ENCODE measurements around the gene STPG4. TPM values are rescaled to one million over a fixed set of nuclear protein-coding genes. Genes with fewer than 3 reads are reported as not detected.

The STPG4 gene
- total RNA-seq, 2 experiments from 2014 or later: not detected

DNA sequence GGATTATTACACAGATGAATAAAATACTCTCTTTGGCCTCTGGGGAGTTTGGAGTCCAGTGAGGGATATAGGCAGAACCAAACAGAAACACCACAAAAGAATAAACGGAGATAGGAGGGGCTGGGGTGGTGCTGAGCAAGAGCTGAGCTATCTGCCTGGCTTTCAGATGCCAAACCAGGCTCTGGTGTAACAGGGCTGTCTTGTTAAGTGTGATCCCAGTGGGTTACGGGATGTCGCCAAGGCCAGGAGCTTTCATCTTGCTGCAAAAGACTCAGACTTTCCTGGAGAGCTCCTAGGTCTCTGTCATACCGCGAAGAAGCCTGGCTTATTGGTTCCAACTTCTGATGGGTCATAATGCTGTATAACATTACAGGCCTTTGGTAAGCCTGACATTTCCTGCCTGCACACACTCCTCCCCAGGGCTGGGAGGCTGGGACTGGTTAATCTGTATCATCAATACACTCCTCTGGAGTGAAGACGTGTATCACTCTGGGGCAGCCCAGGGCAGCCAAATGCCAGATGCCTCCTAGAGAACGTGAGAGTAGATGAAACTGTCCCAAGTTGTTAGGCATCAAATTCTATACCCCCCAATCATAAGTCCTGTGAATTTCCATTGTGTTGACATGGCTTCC is 60.5 kb downstream of the STPG4 start:
- POLR2A ChIA-PET: no interaction called here
- H3K4me1 Mint-ChIP-seq (ENCODE audit: low read depth): no peaks in the 10 kb centered on the region
- no peak for DNase-seq
- peaks cover 1% of the 10 kb centered on the region for H3K27me3 Mint-ChIP-seq
- no peaks in the 10 kb centered on the region for H3K9me3 Mint-ChIP-seq
- intact Hi-C loops (cut with micrococcal nuclease): no loop called here
- no peak overlapping the region for H3K27ac Mint-ChIP-seq
- CTCF ChIA-PET: no interaction called here
- H3K4me3 Mint-ChIP-seq: no peak overlapping the region
- H3K36me3 Mint-ChIP-seq: no peaks in the 10 kb centered on the region

DNA sequence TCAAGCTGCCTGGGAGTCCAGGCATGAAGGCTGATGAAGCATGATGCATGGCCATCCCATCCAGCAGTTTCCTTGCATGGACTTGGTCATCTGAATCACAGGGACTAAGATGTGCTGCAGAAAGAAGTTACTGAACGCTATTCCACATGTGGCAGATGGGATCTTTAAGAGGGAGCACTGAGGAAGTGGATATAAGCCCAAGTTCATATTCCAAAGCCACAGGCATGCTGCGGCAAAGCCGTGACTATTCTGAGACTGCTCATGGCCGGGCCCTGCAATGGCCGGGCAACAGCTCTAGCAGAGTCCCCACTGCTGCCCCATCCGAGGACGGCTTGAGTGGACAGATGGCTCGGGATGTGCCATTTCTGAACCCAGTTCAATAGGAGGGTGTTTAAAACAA is 61.5 kb downstream of the STPG4 start:
- intact Hi-C loops (cut with micrococcal nuclease): no loop called here
- no peak overlapping the region for H3K27ac Mint-ChIP-seq
- DNase-seq: no peak
- CTCF ChIA-PET: no interaction called here
- POLR2A ChIA-PET: no interaction called here
- no peaks in the 10 kb centered on the region for H3K9me3 Mint-ChIP-seq
- peaks cover 1% of the 10 kb centered on the region for H3K27me3 Mint-ChIP-seq
- no peaks in the 10 kb centered on the region for H3K4me1 Mint-ChIP-seq (ENCODE audit: low read depth)
- no peaks in the 10 kb centered on the region for H3K36me3 Mint-ChIP-seq
- H3K4me3 Mint-ChIP-seq: no peak overlapping the region

DNA sequence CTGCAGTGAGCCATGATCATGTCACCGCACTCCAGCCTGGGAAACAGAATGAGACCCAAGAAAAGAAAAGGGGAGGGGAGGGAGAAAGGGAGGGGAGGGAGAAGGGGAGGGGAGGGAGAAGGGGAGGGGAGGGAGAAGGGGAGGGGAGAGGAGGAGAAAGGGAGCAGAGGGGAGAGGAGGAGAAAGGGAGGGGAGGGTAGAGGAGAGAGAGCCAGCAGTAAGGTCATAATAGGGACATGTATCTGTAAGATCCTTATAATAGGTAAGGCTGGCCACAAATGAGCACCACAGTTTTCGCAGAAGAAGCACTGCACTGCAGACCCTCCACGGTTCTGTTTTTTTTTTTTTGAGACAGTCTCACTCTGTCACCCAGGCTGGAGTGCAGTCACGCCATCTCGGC is 62.6 kb downstream of the STPG4 start:
- Mint-ChIP-seq H3K9me3 (no peaks in the 10 kb centered on the region), H3K36me3 (no peaks in the 10 kb centered on the region), H3K27me3 (peaks cover 1% of the 10 kb centered on the region), H3K27ac (no peak overlapping the region), H3K4me1 (ENCODE audit: low read depth) (no peaks in the 10 kb centered on the region), H3K4me3 (no peak overlapping the region)
- intact Hi-C loops (cut with micrococcal nuclease): no loop called here
- ChIA-PET POLR2A (no interaction called here), CTCF (no interaction called here)
- DNase-seq: no peak

DNA sequence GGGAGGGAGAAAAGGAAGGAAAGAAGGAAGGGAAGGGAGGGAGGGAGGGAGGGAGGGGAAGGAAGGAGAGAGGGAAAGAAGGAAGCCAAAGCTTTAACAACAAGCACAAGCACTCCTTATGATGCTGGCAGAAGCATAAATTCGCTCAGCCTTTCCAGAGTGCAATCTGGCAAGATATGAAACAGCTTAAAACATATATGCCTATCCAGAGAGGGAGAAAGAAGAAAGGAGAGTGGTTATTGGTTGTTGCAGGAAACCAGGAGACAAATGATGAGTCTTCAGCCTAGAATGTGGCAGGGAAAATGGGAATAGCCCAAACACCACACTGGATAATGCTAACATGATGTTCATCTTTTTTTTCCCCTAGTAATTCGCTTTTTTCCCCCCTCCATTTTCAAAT is 64.0 kb downstream of the STPG4 start:
- no peak overlapping the region for H3K4me3 Mint-ChIP-seq
- H3K9me3 Mint-ChIP-seq: no peaks in the 10 kb centered on the region
- POLR2A ChIA-PET: no interaction called here
- H3K27me3 Mint-ChIP-seq: peaks cover 1% of the 10 kb centered on the region
- CTCF ChIA-PET: no interaction called here
- no peaks in the 10 kb centered on the region for H3K36me3 Mint-ChIP-seq
- DNase-seq: no peak
- H3K4me1 Mint-ChIP-seq (ENCODE audit: low read depth): no peaks in the 10 kb centered on the region
- intact Hi-C loops (cut with micrococcal nuclease): no loop called here
- no peak overlapping the region for H3K27ac Mint-ChIP-seq

DNA sequence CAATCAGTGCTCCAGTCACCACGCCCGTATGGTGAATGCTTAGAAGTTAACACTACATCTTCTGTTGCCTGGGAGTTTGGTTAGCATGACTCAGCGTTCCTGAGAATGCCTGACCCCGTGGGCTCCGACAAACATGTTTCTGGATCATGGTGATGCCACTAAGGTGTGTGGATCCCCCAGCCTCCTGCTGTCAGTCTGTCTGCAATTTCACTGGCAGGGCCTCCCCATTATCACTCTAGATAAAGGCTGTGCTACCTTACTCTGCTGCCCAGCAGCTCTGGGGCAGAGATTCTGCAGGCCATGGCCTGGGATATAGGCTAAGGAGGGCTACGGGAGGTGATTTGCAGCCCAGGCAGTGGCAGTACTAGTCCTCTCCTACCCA is 66.0 kb downstream of the STPG4 start:
- Mint-ChIP-seq H3K27me3 (peaks cover 1% of the 10 kb centered on the region), H3K4me3 (no peak overlapping the region), H3K4me1 (ENCODE audit: low read depth) (no peaks in the 10 kb centered on the region), H3K27ac (no peak overlapping the region), H3K36me3 (no peaks in the 10 kb centered on the region), H3K9me3 (no peaks in the 10 kb centered on the region)
- intact Hi-C loops (cut with micrococcal nuclease): no loop called here
- no peak for DNase-seq
- POLR2A ChIA-PET: no interaction called here
- CTCF ChIA-PET: no interaction called here

DNA sequence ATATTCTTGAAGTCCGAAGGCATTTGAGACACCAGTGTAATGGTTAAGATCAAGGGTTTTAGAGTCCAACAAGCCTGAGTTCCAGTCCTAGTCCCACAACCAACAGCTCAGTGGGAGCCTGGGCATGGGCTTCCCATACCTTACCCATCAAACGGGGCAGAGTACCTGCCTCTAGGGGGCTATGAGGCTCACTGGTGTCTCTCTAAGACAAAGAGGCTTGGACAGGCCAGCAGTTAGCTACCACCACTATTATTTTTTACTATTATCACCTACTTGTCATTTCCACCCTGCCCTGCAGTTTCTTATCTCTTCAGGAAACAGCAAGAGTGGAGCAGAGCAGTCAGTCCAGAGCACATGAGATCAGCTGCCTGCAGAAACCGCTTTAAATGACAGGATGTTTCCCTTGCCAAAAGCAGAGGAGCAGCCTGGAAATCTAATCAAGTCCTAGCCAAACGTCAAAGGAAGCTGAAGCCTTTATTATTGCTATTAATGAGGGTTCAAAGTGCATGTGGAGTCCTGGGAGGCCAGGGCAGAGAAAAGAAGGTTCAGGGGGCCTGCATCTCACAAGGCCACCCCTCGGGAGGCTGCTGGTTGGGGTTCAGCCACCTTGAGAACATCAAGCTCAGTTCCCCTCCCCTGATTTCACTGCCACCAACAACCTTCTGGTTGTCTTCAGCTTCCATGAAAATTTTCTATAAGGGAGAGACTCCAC is 66.6 kb downstream of the STPG4 start:
- CTCF ChIA-PET: interaction anchor here (1.3 kb wide), 1 partner anchor 184 kb away, joined by 3 read pairs; no protein-coding TSS in a partner anchor
- no peaks in the 10 kb centered on the region for H3K9me3 Mint-ChIP-seq
- H3K36me3 Mint-ChIP-seq: no peaks in the 10 kb centered on the region
- H3K4me3 Mint-ChIP-seq: no peak overlapping the region
- H3K27me3 Mint-ChIP-seq: peaks cover 1% of the 10 kb centered on the region
- H3K4me1 Mint-ChIP-seq (ENCODE audit: low read depth): no peaks in the 10 kb centered on the region
- no peak overlapping the region for H3K27ac Mint-ChIP-seq
- intact Hi-C loops (cut with micrococcal nuclease): no loop called here
- POLR2A ChIA-PET: no interaction called here
- no peak for DNase-seq

DNA sequence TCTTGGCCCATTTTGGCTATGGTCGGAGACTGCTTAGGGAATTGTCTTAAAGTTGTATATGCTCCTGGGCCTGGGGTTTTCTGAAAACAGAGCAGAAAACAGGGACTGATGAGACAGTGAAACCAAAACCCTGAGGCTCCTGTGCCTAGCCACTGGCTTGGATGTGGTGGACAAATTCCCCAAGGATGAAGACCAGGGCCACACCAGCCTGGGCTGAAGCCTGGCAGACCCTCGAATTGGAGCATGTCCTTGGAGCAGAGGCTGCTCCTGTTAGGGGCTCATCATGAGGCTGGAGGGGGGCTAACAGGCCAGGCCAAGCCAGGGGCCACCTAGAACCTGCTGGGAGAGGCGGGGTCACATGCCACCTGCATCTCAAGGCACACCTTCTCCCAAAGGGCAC is 68.1 kb downstream of the STPG4 start:
- intact Hi-C loops (cut with micrococcal nuclease): no loop called here
- Mint-ChIP-seq H3K9me3 (no peaks in the 10 kb centered on the region), H3K27ac (no peak overlapping the region), H3K27me3 (peaks cover 1% of the 10 kb centered on the region), H3K4me3 (no peak overlapping the region), H3K4me1 (ENCODE audit: low read depth) (no peaks in the 10 kb centered on the region), H3K36me3 (no peaks in the 10 kb centered on the region)
- DNase-seq: no peak
- POLR2A ChIA-PET: no interaction called here
- CTCF ChIA-PET: no interaction called here

DNA sequence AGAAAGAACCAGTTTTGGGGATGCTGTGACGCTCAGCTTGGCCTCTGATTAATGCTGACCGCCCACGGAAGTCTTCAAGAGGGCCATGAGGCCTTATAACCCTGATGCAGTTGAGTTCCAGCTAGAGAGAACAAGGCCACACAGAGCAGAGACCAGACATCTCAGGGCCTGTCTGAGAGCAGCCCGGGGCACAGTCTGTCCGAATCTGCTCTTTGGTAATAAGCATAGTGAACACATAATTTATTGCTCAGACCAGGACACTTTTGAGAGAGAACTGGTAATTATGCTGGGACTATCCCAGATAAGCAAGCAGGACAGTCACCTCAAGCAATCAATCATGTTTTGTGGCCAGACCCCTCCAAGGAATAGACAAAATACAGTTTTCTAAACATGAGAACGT is 68.5 kb downstream of the STPG4 start:
- ChIA-PET CTCF (no interaction called here), POLR2A (no interaction called here)
- Mint-ChIP-seq H3K27ac (no peak overlapping the region), H3K4me3 (no peak overlapping the region), H3K4me1 (ENCODE audit: low read depth) (no peaks in the 10 kb centered on the region), H3K9me3 (no peaks in the 10 kb centered on the region), H3K27me3 (no peaks in the 10 kb centered on the region), H3K36me3 (no peaks in the 10 kb centered on the region)
- intact Hi-C loops (cut with micrococcal nuclease): no loop called here
- no peak for DNase-seq

DNA sequence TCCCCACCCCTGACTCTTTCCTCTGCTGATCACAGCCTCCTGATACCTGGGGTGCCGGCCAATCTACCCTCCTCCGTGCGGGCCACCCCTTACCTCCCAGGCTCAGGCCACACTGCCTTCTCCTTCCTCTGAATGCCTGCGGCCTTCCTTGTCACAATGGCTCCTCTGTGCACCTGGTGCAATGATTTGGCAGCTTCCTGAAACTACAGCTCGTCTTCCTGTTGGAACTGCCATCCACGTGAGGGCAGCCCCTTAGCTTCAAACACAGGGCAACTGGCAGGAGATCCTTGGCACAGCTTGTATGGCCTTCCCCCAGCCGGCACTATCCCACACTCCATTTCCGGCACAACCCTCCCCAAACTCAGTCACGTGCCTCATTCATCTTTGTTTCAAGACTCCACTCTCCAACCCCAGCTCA is 69.0 kb downstream of the STPG4 start:
- no peaks in the 10 kb centered on the region for H3K9me3 Mint-ChIP-seq
- H3K36me3 Mint-ChIP-seq: no peaks in the 10 kb centered on the region
- no peaks in the 10 kb centered on the region for H3K4me1 Mint-ChIP-seq (ENCODE audit: low read depth)
- POLR2A ChIA-PET: no interaction called here
- no peak for DNase-seq
- intact Hi-C loops (cut with micrococcal nuclease): no loop called here
- no peaks in the 10 kb centered on the region for H3K27me3 Mint-ChIP-seq
- H3K4me3 Mint-ChIP-seq: no peak overlapping the region
- CTCF ChIA-PET: no interaction called here
- no peak overlapping the region for H3K27ac Mint-ChIP-seq

DNA sequence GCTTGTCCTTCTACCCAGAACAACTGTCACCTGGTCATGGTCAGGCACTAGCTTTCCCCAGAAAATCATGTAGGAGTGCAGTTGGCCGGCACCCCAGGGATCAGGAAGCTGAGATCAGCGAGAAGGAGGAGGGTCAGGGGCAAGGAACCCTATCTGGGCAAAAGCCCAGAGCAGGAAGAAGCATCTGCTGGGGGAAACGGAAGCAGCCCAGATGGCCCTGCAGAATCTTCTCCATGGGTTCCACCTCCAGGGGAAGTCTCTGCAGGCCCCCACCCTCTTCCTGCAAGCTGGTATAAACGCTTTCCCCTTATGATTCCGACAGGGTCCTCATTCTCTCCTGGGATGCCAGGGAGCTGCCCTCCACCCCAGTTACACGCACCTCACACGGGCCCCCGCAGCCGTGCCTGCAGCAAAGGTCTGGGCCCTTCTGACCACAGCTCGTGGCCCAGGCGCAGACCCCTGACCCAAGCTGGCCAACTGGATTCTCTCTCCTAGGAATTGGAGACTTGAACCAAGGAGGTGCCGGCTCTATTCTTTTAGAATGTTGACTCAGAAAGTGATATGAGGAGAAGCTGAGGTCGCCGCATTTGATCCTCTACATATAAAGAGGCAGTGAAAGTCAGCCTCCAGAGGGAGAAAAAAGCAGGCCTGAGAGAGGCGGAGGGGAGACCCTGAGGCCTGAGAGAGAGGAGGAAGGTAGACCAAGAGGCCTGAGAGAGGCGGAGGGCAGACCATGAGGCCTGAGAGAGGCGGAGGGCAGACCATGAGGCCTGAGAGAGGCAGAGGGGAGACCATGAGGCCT is 71.0 kb downstream of the STPG4 start:
- no peak overlapping the region for H3K27ac Mint-ChIP-seq
- CTCF ChIA-PET: no interaction called here
- H3K4me3 Mint-ChIP-seq: no peak overlapping the region

DNA sequence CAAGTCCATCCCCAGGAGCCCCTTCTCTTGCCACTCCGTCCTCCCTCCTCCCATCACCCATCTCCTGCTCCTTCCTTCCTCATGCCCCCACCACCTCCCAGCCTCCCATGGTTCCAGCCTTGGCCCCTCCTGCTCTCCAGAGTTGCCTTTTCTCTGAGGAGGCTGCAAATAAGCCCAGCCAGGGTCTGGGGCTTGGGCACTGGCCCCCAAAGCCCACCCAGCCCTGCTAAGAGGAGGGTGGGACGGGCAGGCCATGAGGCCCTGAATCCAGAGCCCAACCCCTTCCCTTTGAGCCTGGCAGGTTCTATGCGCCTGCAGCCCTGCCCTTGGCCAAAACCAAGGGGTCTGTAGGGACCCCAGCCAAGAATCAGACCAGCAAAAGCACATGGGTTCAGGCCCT is 71.6 kb downstream of the STPG4 start:
- CTCF ChIA-PET: no interaction called here
- Mint-ChIP-seq H3K27me3 (no peaks in the 10 kb centered on the region), H3K27ac (no peak overlapping the region), H3K4me3 (no peak overlapping the region), H3K36me3 (no peaks in the 10 kb centered on the region), H3K9me3 (no peaks in the 10 kb centered on the region), H3K4me1 (ENCODE audit: low read depth) (no peaks in the 10 kb centered on the region)
- intact Hi-C loops (cut with micrococcal nuclease): no loop called here
- no peak for DNase-seq
- POLR2A ChIA-PET: no interaction called here

More for the DNA sequence above, 71.0 kb downstream of the STPG4 start:
- Mint-ChIP-seq H3K36me3 (no peaks in the 10 kb centered on the region), H3K27me3 (no peaks in the 10 kb centered on the region), H3K9me3 (no peaks in the 10 kb centered on the region), H3K4me1 (ENCODE audit: low read depth) (no peaks in the 10 kb centered on the region)
- POLR2A ChIA-PET: no interaction called here
- intact Hi-C loops (cut with micrococcal nuclease): no loop called here
- DNase-seq: no peak

DNA sequence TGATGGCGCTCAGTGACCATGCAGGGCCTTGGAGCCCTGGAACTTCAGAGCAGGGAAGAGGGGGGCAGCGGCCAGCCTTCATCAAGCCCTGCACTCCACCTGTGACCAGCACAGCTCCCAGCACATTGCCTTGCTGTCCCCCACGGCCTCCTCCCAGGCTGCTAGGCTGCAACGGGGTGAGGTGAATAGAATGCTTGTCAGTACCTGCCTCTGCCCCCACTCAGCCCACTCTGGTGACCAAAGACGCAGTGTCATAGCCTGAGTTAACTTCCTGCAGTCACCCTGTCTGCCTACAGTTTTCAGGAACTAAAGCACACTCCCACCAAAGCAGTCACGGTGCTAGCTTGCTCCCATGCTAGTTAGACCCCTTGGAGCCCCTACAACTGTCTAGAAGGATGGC is 72.1 kb downstream of the STPG4 start:
- Mint-ChIP-seq H3K4me3 (no peak overlapping the region), H3K9me3 (no peaks in the 10 kb centered on the region), H3K27me3 (no peaks in the 10 kb centered on the region), H3K27ac (no peak overlapping the region), H3K4me1 (ENCODE audit: low read depth) (no peaks in the 10 kb centered on the region), H3K36me3 (no peaks in the 10 kb centered on the region)
- POLR2A ChIA-PET: no interaction called here
- intact Hi-C loops (cut with micrococcal nuclease): no loop called here
- CTCF ChIA-PET: no interaction called here
- no peak for DNase-seq

DNA sequence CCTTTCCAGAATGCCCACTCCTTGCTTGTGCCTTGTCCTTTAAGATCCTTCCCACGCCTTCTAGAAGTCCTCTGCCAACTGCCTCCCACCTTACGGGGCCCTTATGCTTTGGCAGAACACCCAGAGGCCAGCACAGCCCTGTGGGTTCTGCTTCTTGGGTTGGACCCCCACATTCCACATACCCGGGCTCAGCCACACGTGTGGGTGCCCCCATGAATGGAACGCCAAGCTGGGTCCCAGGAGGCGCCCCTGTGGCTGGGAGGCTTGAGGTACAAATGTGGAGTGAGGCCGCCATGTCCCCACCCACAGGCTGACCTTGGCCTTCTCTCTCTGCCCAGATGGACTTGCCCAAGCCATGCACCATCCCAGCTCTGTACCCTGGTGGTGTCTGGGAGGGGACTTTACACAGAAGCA is 74.2 kb downstream of the STPG4 start:
- no peak overlapping the region for H3K4me3 Mint-ChIP-seq
- H3K27me3 Mint-ChIP-seq: no peaks in the 10 kb centered on the region
- ChIA-PET CTCF (no interaction called here), POLR2A (no interaction called here)
- no peaks in the 10 kb centered on the region for H3K4me1 Mint-ChIP-seq (ENCODE audit: low read depth)
- intact Hi-C loops (cut with micrococcal nuclease): no loop called here
- no peaks in the 10 kb centered on the region for H3K9me3 Mint-ChIP-seq
- no peak overlapping the region for H3K27ac Mint-ChIP-seq
- no peak for DNase-seq
- H3K36me3 Mint-ChIP-seq: no peaks in the 10 kb centered on the region

All from activated CD4-positive, alpha-beta memory T cell treated with anti-CD3 and anti-CD28 coated beads for 36 hours (primary cell).